Measurements from ENCODE around the gene FAM170B. TPM values are rescaled to one million over a fixed set of nuclear protein-coding genes. Genes with fewer than 3 reads are reported as not detected.

FAM170B gene
- total and polyA plus RNA-seq, 12 donors = not detected

DNA sequence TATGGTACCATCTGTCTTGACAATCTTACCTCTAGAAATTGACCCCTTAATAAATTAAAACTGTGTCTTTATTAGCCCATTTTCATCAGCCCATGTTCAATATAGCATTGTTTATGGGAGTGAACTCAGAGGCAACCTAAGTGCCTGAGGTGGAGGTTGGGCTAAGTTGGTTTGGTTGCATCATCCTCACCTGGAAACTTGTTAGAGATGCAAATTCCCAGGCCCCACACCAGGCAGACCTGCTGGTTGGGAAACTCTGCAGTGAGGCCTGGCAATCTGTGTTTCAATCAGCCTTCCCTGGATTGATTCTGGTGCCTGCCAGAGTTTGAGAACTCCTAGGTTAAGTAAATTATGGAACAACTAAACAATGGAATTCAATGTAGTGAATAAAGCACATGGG is 9.4 kb upstream of the FAM170B start:
- peaks cover 0 to 16% (median 4%) of the 10 kb centered on the region in 11 donors for H3K9me3 ChIP-seq
- no peak overlapping the region for H3K27ac ChIP-seq
- peaks cover 4 to 27% (median 18%) of the 10 kb centered on the region in 9 donors for H3K4me1 ChIP-seq
- intact Hi-C loops (cut with DNase I) = no loop called here
- no peaks in the 10 kb centered on the region for H3K36me3 ChIP-seq
- H3K27me3 ChIP-seq = no peaks in the 10 kb centered on the region
- ATAC-seq (no peak), DNase-seq (no peak)
- no peak overlapping the region for H3K4me3 ChIP-seq
- TF ChIP-seq, protein P1, sequence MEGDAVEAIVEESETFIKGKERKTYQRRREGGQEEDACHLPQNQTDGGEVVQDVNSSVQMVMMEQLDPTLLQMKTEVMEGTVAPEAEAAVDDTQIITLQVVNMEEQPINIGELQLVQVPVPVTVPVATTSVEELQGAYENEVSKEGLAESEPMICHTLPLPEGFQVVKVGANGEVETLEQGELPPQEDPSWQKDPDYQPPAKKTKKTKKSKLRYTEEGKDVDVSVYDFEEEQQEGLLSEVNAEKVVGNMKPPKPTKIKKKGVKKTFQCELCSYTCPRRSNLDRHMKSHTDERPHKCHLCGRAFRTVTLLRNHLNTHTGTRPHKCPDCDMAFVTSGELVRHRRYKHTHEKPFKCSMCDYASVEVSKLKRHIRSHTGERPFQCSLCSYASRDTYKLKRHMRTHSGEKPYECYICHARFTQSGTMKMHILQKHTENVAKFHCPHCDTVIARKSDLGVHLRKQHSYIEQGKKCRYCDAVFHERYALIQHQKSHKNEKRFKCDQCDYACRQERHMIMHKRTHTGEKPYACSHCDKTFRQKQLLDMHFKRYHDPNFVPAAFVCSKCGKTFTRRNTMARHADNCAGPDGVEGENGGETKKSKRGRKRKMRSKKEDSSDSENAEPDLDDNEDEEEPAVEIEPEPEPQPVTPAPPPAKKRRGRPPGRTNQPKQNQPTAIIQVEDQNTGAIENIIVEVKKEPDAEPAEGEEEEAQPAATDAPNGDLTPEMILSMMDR (IDR thresholded peaks at IDR 0.05) = no peak

DNA sequence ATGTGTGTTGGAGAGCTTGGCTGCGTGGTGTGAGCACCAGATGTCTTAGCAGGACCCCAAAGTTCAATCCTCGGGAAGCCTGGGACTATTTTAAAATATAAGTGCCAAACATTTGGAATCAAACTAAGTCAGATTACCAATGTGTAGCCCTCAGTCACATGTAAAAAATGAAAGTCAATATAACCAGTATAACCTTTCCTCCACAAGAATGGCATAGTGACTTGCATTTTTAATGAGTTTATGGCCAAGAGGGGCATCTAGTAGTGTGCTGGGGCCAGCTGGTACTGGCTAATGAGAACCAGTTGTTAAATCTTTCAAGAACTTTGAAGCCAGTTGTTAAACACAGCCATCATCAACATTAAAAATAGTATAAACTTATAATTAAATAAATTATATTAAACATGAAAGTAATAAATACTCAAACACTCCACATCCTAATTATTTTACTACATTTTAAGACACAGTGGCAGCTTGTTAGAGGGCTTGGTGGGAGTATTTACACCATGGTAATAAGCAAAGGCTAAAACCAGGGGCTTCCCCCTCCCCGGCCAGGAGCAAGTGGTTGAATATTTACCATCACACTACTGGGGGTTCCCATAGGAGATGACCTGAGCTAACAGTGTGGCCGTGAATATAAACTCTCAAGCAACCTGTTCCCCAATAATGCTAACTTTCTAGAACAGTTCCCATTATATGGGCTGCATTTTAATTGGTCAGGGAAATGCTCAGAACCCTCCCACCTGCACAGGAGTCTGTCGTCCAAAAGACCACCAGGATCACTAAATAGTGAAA is 7.9 kb upstream of the FAM170B start:
- peaks cover 4 to 29% (median 18%) of the 10 kb centered on the region in 9 donors for H3K4me1 ChIP-seq
- H3K27me3 ChIP-seq = no peaks in the 10 kb centered on the region
- peaks cover 0 to under 1% (median 0%) of the 10 kb centered on the region in 11 donors for H3K9me3 ChIP-seq
- no peaks in the 10 kb centered on the region for H3K36me3 ChIP-seq
- DNase-seq (peak in 1 of 2 donors; percentile 0), ATAC-seq (no peak)
- intact Hi-C loops (cut with DNase I) = no loop called here
- H3K27ac ChIP-seq = no peak overlapping the region
- H3K4me3 ChIP-seq = no peak overlapping the region
- 87 to 88% methylated on average over 5 of the region's 5 CpGs for WGBS, 2 donors
- TF ChIP-seq, protein P1 (IDR thresholded peaks at IDR 0.05) = no peak

DNA sequence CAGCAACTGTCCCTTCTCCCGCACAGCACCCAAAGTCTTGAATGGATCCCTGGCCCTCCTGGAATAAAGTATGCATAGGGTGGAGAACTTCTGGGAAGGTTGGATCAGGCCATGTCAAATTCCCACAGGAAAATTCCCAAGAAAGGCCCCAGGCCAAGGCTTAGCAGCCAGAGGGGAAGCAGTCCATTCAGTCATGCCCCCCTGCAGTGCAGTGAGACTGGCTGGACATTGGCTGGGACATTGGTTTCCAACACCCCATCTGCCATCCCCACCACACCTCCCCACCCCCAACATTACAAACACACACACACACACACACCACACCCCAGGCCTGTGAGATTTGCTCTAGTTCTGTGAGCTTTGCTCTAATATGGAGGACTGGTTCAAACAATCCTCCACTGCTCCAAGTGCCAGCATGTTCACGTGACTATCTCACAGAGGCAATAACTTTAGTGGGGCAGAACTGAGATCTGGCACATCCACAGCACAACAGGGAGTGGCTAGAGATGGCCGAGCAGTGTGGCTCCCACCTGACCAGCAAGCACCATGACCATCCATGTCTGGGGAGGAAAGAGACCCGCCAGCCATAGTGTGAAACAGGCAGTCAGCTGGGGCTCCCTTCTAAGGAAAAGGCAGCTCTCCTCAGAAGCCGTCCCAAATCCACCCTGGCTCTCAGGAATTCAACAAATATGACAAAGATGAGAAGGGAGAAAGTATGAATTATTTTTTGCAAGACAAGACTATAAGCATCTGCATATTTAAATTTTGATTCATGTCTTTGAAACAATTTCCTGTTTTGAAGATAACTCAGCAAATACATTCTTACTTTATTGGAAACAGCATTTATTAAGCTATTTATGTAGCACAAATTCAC is 6.7 kb upstream of the FAM170B start:
- no peak for ATAC-seq
- H3K9me3 ChIP-seq = peaks cover 0 to 5% (median 0%) of the 10 kb centered on the region in 11 donors
- peak in 1 of 2 donors; percentile 2 for DNase-seq
- H3K4me1 ChIP-seq = peaks cover 4 to 33% (median 21%) of the 10 kb centered on the region in 9 donors
- H3K36me3 ChIP-seq = no peaks in the 10 kb centered on the region
- intact Hi-C loops (cut with DNase I) = no loop called here
- no peak overlapping the region for H3K4me3 ChIP-seq
- 79 to 89% methylated on average over 5 of the region's 5 CpGs for WGBS, 2 donors
- H3K27me3 ChIP-seq = no peaks in the 10 kb centered on the region
- H3K27ac ChIP-seq = peak overlapping the region in 1 of 10 donors; percentile 74
- TF ChIP-seq, protein P1 (IDR thresholded peaks at IDR 0.05) = no peak

DNA sequence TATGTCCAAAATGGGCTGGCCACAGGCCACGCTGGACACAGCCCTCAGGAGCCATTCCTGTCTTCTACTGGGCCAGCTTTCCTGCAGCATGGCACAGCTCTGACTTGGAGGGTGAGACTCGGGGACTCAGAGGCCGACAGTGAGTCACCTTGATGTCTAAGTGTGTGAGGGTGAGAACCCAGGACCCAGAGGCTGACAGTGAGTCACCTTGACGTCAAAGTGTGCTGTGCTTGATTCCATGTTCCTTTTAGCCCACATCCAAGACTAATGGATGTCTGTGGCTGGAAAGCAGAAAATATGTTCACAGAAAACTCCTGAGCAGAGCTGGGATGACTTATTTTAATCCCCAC is 6.0 kb upstream of the FAM170B start:
- peak in 2 of 8 donors; percentile 53 to 73 for ATAC-seq
- WGBS, 2 donors = 87 to 93% methylated on average over 4 of the region's 4 CpGs
- intact Hi-C loops (cut with DNase I) = no loop called here

More for the DNA sequence above, 6.0 kb upstream of the FAM170B start:
- peaks cover 4 to 40% (median 22%) of the 10 kb centered on the region in 9 donors for H3K4me1 ChIP-seq
- TF ChIP-seq, protein P1 (IDR thresholded peaks at IDR 0.05) = no peak
- no peak overlapping the region for H3K4me3 ChIP-seq
- peaks cover 0 to 5% (median 0%) of the 10 kb centered on the region in 11 donors for H3K9me3 ChIP-seq
- H3K27me3 ChIP-seq = no peaks in the 10 kb centered on the region
- H3K27ac ChIP-seq = peak overlapping the region in 6 of 10 donors; percentile 50 to 74 (median 66)
- H3K36me3 ChIP-seq = no peaks in the 10 kb centered on the region
- DNase-seq = peak in 1 of 2 donors; percentile 0

All from heart right ventricle (tissue), 16 donors.